GM23338 (cell line): ENCODE data around the gene ZNF142. TPM values are rescaled to one million over a fixed set of nuclear protein-coding genes. Genes with fewer than 3 reads are reported as not detected.

Experiments used
- ATAC-seq: fragments of 200-7000 bp; cut with Tn5 transposase; 3 replicates; pipeline ENCODE4 v1.9.1; 2020
- DNase-seq: peaks from one replicate; pipeline ENCODE4 v3.0.0-alpha.2; 2015; ENCODE audit warnings: low spot score
- H2AFZ ChIP-seq: fragments of 200-600 bp; sonication (generic); 2 replicates; pipeline ENCODE4 v1.8.0; 2016; ENCODE audit warnings: antibody characterized with exemption, mild to moderate bottlenecking, moderate library complexity
- H3F3A ChIP-seq: fragments of 200-600 bp; sonication (generic); replicated peaks from 2 replicates; pipeline ENCODE4 v1.8.0; 2017; ENCODE audit warnings: antibody characterized with exemption, mixed run types, low read depth
- H3K27ac ChIP-seq: fragments of 200-600 bp; sonication (generic); 2 replicates; pipeline ENCODE4 v1.6.1; 2016; ENCODE audit warnings: low read depth
- H3K27me3 ChIP-seq: fragments of 200-600 bp; sonication (generic); 2 replicates; pipeline ENCODE4 v1.8.0; 2016; ENCODE audit warnings: mild to moderate bottlenecking, mixed run types, moderate library complexity; ENCODE audit not compliant: insufficient read depth
- H3K36me3 ChIP-seq: fragments of 200-600 bp; sonication (generic); 2 replicates; pipeline ENCODE4 v1.8.0; 2016; ENCODE audit warnings: mild to moderate bottlenecking; ENCODE audit not compliant: insufficient read depth
- H3K4me1 ChIP-seq: fragments of 200-600 bp; sonication (generic); 2 replicates; pipeline ENCODE4 v1.8.0; 2016; ENCODE audit warnings: mild to moderate bottlenecking, moderate library complexity; ENCODE audit not compliant: insufficient read depth
- H3K4me2 ChIP-seq: fragments of 200-600 bp; sonication (generic); 2 replicates; pipeline ENCODE4 v1.7.1; 2017; ENCODE audit warnings: mixed run types
- H3K4me3 ChIP-seq: fragments of 200-600 bp; sonication (generic); 2 replicates; pipeline ENCODE4 v1.6.1; 2016; ENCODE audit warnings: mixed run types
- H3K79me2 ChIP-seq: fragments of 200-600 bp; sonication (generic); replicated peaks from 2 replicates; pipeline ENCODE4 v1.8.0; 2017; ENCODE audit warnings: mild to moderate bottlenecking; ENCODE audit not compliant: insufficient read depth
- H3K9me2 ChIP-seq: fragments of 200-600 bp; sonication (generic); 2 replicates; pipeline ENCODE4 v1.8.0; 2017; ENCODE audit not compliant: insufficient read depth
- H4K20me1 ChIP-seq: fragments of 200-600 bp; sonication (generic); replicated peaks from 2 replicates; pipeline ENCODE4 v1.8.0; 2017; ENCODE audit warnings: mild to moderate bottlenecking; ENCODE audit not compliant: insufficient read depth
- H3K27ac Mint-ChIP-seq: 2 replicates; pipeline ENCODE4 v1.8.0; 2020; ENCODE audit warnings: inconsistent platforms, mild to moderate bottlenecking, moderate library complexity, mixed read lengths
- H3K27me3 Mint-ChIP-seq: 3 replicates; pipeline ENCODE4 v1.8.0; 2022; ENCODE audit warnings: low read depth, mild to moderate bottlenecking, moderate library complexity, mixed read lengths, inconsistent platforms; ENCODE audit not compliant: insufficient read depth, poor library complexity
- H3K36me3 Mint-ChIP-seq: 3 replicates; pipeline ENCODE4 v1.8.0; 2021; ENCODE audit warnings: low read depth, mild to moderate bottlenecking, inconsistent platforms, moderate library complexity, mixed read lengths
- H3K4me1 Mint-ChIP-seq: 3 replicates; pipeline ENCODE4 v1.8.0; 2020; ENCODE audit warnings: mild to moderate bottlenecking, inconsistent platforms, mixed read lengths
- H3K4me3 Mint-ChIP-seq: 3 replicates; pipeline ENCODE4 v1.8.0; 2021; ENCODE audit warnings: moderate library complexity, mild to moderate bottlenecking, inconsistent platforms, mixed read lengths
- H3K9me3 Mint-ChIP-seq: 3 replicates; pipeline ENCODE4 v1.8.0; 2020; ENCODE audit warnings: moderate library complexity, mild to moderate bottlenecking, inconsistent platforms, mixed read lengths
- STAT1 ChIP-seq: IDR thresholded peaks from one replicate; pipeline ENCODE4 v1.6.1; 2016; ENCODE audit warnings: antibody characterized with exemption; ENCODE audit not compliant: unreplicated experiment
- polyA plus RNA-seq: library from polyadenylated mRNA; unstranded; fragments of >200 nt; fragmentation: Nextera tagmentation; extraction: Ambion mirVana; gene quantifications from 2 replicates; pipeline ENCODE4 v1.2.1, GENCODE V29; 2016
- total RNA-seq: library from RNA; depleted of rRNA; stranded (reverse); fragments of >200 nt; shearing (Covaris generic); gene quantifications from 2 replicates; pipeline ENCODE4 v1.2.3, GENCODE V29; 2014
- TF ChIP-seq, protein P1 (sequence below): fragments of 250-450 bp; sonication (Bioruptor Pico); IDR thresholded peaks from 2 replicates; pipeline ENCODE4 v1.5.0; 2020; ENCODE audit warnings: mild to moderate bottlenecking, moderate library complexity
- TF ChIP-seq, protein P2 (sequence below): IDR thresholded peaks from 2 replicates; pipeline ENCODE4 v1.6.1; 2016; ENCODE audit warnings: antibody characterized with exemption
- TF ChIP-seq, protein P3 (sequence below), 2 experiments: fragments of 200-600 bp in 1 of 2; sonication (generic) in 1 of 2; conservative IDR thresholded peaks; 2 replicates each; pipeline versions ENCODE4 v1.5.1 to v1.6.1; 2016 to 2017; ENCODE audit warnings: antibody characterized with exemption in 2 of 2, low read depth in 2 of 2, mild to moderate bottlenecking in 2 of 2, moderate library complexity in 1 of 2

ZNF142 gene
- total and polyA plus RNA-seq, 2 experiments from 2014 or later, result 14.9 to 32.8 TPM

DNA sequence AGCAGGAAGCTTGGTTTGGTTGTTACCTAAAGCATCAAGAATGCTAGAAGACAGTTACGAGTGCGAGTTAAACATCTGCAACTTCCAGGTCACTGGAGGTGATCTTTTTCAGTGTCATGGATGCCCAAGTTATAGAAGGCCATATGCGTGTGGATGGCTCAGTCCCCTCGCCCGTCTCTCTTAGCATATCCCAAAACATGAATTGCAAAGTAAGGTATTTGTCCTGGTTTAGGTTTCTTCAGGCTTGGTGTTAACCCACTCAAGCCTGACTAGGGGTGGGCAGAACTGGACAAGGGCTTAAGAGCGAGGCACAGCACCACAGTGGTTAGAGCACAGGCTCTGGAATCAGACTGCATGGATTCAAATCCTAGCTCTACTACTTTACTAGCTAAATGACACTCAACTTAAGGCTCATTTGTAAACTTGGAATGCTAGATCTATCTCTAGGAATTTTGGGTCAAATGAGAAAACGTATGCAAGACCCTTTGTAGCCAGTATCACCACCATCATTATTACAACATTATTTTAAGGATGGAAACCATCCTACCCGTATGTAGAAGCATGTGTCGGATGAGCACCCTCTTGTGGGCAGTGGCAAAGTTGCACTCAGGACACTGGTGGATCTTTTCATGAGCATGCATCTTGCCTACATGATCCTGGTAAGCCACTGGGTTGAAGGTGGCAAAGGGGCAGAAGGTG lies 11.2 kb downstream of the ZNF142 start:
- Histone ChIP-seq H3K27me3 (no peaks in the 10 kb centered on the region), H3F3A (no peaks in the 10 kb centered on the region), H3K79me2 (0 out of 2 replicates have a peak, but pooled peaks cover 7% of the 10 kb centered on the region), H4K20me1 (peaks cover 20% of the 10 kb centered on the region), H3K4me1 (no peaks in the 10 kb centered on the region), H3K36me3 (peaks cover 56% of the 10 kb centered on the region), H3K4me3 (no peak overlapping the region), H3K4me2 (no peak overlapping the region), H3K27ac (no peak overlapping the region), H2AFZ (no peak overlapping the region), H3K9me2 (no peaks in the 10 kb centered on the region)
- Mint-ChIP-seq H3K27ac (no peak overlapping the region), H3K4me3 (no peak overlapping the region), H3K9me3 (no peaks in the 10 kb centered on the region), H3K36me3 (peaks cover 80% of the 10 kb centered on the region), H3K27me3 (peaks cover 3% of the 10 kb centered on the region), H3K4me1 (no peaks in the 10 kb centered on the region)
- TF ChIP-seq, protein P1, sequence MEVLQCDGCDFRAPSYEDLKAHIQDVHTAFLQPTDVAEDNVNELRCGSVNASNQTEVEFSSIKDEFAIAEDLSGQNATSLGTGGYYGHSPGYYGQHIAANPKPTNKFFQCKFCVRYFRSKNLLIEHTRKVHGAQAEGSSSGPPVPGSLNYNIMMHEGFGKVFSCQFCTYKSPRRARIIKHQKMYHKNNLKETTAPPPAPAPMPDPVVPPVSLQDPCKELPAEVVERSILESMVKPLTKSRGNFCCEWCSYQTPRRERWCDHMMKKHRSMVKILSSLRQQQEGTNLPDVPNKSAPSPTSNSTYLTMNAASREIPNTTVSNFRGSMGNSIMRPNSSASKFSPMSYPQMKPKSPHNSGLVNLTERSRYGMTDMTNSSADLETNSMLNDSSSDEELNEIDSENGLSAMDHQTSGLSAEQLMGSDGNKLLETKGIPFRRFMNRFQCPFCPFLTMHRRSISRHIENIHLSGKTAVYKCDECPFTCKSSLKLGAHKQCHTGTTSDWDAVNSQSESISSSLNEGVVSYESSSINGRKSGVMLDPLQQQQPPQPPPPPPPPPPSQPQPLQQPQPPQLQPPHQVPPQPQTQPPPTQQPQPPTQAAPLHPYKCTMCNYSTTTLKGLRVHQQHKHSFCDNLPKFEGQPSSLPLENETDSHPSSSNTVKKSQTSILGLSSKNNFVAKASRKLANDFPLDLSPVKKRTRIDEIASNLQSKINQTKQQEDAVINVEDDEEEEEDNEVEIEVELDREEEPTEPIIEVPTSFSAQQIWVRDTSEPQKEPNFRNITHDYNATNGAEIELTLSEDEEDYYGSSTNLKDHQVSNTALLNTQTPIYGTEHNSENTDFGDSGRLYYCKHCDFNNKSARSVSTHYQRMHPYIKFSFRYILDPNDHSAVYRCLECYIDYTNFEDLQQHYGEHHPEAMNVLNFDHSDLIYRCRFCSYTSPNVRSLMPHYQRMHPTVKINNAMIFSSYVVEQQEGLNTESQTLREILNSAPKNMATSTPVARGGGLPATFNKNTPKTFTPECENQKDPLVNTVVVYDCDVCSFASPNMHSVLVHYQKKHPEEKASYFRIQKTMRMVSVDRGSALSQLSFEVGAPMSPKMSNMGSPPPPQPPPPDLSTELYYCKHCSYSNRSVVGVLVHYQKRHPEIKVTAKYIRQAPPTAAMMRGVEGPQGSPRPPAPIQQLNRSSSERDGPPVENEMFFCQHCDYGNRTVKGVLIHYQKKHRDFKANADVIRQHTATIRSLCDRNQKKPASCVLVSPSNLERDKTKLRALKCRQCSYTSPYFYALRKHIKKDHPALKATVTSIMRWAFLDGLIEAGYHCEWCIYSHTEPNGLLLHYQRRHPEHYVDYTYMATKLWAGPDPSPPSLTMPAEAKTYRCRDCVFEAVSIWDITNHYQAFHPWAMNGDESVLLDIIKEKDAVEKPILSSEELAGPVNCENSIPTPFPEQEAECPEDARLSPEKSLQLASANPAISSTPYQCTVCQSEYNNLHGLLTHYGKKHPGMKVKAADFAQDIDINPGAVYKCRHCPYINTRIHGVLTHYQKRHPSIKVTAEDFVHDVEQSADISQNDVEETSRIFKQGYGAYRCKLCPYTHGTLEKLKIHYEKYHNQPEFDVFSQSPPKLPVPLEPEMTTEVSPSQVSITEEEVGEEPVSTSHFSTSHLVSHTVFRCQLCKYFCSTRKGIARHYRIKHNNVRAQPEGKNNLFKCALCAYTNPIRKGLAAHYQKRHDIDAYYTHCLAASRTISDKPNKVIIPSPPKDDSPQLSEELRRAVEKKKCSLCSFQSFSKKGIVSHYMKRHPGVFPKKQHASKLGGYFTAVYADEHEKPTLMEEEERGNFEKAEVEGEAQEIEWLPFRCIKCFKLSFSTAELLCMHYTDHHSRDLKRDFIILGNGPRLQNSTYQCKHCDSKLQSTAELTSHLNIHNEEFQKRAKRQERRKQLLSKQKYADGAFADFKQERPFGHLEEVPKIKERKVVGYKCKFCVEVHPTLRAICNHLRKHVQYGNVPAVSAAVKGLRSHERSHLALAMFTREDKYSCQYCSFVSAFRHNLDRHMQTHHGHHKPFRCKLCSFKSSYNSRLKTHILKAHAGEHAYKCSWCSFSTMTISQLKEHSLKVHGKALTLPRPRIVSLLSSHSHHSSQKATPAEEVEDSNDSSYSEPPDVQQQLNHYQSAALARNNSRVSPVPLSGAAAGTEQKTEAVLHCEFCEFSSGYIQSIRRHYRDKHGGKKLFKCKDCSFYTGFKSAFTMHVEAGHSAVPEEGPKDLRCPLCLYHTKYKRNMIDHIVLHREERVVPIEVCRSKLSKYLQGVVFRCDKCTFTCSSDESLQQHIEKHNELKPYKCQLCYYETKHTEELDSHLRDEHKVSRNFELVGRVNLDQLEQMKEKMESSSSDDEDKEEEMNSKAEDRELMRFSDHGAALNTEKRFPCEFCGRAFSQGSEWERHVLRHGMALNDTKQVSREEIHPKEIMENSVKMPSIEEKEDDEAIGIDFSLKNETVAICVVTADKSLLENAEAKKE (CRISPR knock-in tag), result no peak
- no peak for TF ChIP-seq STAT1
- TF ChIP-seq, protein P2, sequence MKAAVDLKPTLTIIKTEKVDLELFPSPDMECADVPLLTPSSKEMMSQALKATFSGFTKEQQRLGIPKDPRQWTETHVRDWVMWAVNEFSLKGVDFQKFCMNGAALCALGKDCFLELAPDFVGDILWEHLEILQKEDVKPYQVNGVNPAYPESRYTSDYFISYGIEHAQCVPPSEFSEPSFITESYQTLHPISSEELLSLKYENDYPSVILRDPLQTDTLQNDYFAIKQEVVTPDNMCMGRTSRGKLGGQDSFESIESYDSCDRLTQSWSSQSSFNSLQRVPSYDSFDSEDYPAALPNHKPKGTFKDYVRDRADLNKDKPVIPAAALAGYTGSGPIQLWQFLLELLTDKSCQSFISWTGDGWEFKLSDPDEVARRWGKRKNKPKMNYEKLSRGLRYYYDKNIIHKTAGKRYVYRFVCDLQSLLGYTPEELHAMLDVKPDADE, result no peak
- TF ChIP-seq, protein P3, sequence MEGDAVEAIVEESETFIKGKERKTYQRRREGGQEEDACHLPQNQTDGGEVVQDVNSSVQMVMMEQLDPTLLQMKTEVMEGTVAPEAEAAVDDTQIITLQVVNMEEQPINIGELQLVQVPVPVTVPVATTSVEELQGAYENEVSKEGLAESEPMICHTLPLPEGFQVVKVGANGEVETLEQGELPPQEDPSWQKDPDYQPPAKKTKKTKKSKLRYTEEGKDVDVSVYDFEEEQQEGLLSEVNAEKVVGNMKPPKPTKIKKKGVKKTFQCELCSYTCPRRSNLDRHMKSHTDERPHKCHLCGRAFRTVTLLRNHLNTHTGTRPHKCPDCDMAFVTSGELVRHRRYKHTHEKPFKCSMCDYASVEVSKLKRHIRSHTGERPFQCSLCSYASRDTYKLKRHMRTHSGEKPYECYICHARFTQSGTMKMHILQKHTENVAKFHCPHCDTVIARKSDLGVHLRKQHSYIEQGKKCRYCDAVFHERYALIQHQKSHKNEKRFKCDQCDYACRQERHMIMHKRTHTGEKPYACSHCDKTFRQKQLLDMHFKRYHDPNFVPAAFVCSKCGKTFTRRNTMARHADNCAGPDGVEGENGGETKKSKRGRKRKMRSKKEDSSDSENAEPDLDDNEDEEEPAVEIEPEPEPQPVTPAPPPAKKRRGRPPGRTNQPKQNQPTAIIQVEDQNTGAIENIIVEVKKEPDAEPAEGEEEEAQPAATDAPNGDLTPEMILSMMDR (conservative IDR thresholded peaks at IDR 0.05; ENCODE audit: low read depth in 2 of 2), result peak; percentile 86 to 92
- DNase-seq, result peak; percentile 76
- ATAC-seq, result peak; percentile 93
